Stomach (tissue), 4 donors: ENCODE measurements around the gene ARL4A.

Experiments
- EP300 ChIP-seq: sonication (generic); formaldehyde crosslinking; IDR thresholded peaks from one replicate; pipeline ENCODE4 v1.6.1; 2017; ENCODE audit warnings: antibody characterized with exemption
- POLR2A ChIP-seq, 4 donors: fragments of 450-650 bp; IDR thresholded peaks; one replicate each; pipeline ENCODE4 v1.6.1; 2016; ENCODE audit warnings: antibody characterized with exemption in 4 of 4, control low read depth in 2 of 4, mild to moderate bottlenecking in 1 of 4, moderate library complexity in 1 of 4
- POLR2AphosphoS5 ChIP-seq, 3 donors: sonication (generic); formaldehyde crosslinking; IDR thresholded peaks; one replicate each; pipeline ENCODE4 v1.6.1; 2016; ENCODE audit warnings: antibody characterized with exemption in 3 of 3
- TF ChIP-seq, protein P1 (sequence below), 7 experiments: fragments of 450-650 bp in 4 of 7; fragments of 200-600 bp in 3 of 7; sonication (generic) in 3 of 7; IDR thresholded peaks; one replicate each; pipeline ENCODE4 v1.5.1; 2016 to 2019; ENCODE audit warnings: antibody characterized with exemption in 7 of 7, control low read depth in 2 of 7, mild to moderate bottlenecking in 1 of 7

DNA sequence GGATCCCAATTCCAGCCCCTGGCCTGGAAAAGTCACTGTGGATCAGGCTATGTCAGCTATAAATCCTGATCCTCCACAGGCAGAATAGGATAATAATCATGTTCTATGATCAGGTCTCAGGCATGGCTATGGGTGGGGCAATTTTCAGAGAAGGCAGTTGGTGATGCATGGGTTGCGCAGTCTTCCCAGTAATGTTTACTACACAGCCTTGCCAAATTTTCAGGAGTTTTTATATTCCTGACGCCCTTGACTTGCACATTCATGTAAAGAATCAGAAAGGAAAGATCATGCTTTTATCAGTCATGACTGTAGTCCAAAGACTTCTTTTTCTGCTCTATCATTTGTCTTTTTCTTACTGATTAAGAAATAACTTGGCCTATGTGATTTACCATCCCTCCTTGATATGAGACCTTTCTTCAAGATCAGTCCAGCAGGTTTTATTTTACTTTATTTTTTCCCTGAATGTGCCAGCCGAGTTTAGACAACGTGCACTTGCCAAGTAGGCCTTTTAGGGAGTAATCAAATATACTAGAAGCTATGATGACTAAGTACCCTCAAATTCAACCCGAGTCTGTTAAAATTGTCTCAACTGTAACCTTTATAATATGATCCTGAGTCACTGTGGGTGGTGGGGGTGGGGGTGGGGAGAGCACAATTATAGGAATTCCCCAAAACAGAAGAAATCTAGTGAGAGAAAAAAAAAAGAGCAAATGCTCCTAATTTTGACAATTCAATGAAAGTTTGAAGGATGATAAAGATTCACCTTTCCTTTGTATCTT, 31.9 kb downstream of the ARL4A start:
- TF ChIP-seq, protein P1, sequence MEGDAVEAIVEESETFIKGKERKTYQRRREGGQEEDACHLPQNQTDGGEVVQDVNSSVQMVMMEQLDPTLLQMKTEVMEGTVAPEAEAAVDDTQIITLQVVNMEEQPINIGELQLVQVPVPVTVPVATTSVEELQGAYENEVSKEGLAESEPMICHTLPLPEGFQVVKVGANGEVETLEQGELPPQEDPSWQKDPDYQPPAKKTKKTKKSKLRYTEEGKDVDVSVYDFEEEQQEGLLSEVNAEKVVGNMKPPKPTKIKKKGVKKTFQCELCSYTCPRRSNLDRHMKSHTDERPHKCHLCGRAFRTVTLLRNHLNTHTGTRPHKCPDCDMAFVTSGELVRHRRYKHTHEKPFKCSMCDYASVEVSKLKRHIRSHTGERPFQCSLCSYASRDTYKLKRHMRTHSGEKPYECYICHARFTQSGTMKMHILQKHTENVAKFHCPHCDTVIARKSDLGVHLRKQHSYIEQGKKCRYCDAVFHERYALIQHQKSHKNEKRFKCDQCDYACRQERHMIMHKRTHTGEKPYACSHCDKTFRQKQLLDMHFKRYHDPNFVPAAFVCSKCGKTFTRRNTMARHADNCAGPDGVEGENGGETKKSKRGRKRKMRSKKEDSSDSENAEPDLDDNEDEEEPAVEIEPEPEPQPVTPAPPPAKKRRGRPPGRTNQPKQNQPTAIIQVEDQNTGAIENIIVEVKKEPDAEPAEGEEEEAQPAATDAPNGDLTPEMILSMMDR (IDR thresholded peaks at IDR 0.05) = no peak
- TF ChIP-seq EP300 (no peak), POLR2AphosphoS5 (IDR thresholded peaks at IDR 0.05) (no peak), POLR2A (IDR thresholded peaks at IDR 0.05) (no peak)
